KOPT-K1 (cell line): ENCODE data around the gene BBX.
A peak's percentile ranks its signal among the peaks of the same experiment; 100 is the strongest.
"Not testable (repeated sequence)": the region's sequence is repeated elsewhere in the genome, so short reads cannot be mapped to it uniquely, and the experiment has no call there.

Experiments used
- H3K27ac ChIP-seq: fragments of 200-600 bp; sonication (generic); 2 replicates; pipeline ENCODE4 v1.5.1; 2016; ENCODE audit warnings: antibody characterized with exemption, mild to moderate bottlenecking, low read depth, low read length; ENCODE audit not compliant: poor library complexity, severe bottlenecking
- H3K36me3 ChIP-seq: fragments of 200-600 bp; sonication (generic); 2 replicates; pipeline ENCODE4 v1.5.1; 2017; ENCODE audit warnings: antibody characterized with exemption, mild to moderate bottlenecking, low read length, moderate library complexity; ENCODE audit not compliant: insufficient read depth
- H3K9me3 ChIP-seq: fragments of 200-600 bp; sonication (generic); 2 replicates; pipeline ENCODE4 v1.5.1; 2017; ENCODE audit warnings: antibody characterized with exemption, low read length, mild to moderate bottlenecking; ENCODE audit not compliant: insufficient read depth, poor library complexity, severe bottlenecking

The BBX gene

DNA sequence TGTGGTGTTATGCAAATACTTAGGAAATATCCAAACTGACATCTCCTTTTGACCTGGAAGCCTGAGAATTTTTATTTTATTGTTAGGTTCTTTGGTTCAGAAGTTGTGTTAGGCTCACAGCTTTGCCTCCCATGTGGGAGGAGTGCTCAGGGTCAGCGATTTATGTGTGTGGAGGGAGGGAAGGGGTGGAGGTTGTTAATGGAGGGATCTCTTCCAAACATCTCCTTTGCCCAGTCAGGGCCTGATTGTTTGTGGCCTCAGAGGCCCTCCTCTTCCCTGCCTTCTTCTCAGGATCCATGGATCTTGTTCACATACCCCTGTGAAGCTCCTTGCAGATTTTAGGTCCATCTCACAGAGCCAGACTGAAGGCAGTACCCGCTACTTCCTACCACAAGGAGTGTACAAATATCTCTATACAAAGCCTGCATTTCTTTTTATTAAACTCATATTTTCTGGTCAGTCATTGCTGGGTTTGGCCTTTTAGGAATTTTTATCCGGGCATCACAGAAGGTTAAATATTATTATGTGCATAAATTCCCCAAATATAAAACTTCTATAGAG is 40.3 kb downstream of the BBX start:
- H3K9me3 ChIP-seq = no peaks in the 10 kb centered on the region
- no peak overlapping the region for H3K27ac ChIP-seq

DNA sequence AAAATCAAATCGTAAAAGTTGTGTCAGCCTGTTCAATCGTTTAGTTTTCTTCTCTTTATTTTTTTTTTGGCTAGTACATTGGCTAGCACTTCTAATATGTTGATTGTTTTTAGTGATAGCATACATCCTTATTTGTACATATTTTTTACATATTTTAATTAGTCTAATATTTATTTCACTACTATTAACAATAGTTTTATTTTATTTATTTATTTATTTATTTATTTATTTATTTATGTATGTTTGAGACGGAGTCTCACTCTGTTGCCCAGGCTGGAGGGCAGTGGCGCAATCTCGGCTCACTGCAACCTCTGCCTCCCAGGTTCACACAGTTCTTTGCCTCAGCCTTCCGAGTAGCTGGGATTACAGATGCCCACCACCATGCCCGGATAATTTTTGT is 42.5 kb downstream of the BBX start:
- H3K27ac ChIP-seq, H3K9me3 ChIP-seq, H3K36me3 ChIP-seq: not testable (repeated sequence)

More for the DNA sequence above, 40.3 kb downstream of the BBX start:
- H3K36me3 ChIP-seq = no peaks in the 10 kb centered on the region

DNA sequence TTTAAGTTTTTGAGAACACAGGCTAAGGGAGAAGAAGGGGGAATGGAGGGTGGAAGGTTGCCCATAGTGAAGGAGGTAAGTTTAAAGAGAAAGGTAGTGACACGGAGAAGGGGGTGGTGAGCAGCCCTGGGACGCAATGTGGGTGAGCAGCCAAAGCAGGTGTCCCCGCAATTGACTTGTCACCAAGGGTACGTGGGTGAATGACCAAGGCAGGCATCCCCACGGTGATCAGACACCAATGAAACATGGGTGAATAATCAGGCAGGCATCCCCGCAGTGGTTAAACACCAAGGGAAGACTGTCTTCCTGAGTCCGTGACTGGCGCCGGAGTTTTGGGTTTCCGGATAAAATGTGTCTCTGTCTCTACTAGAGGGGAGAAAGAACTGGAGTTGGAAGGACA is 48.3 kb downstream of the BBX start:
- H3K27ac ChIP-seq, H3K9me3 ChIP-seq: not testable (repeated sequence)

GRCh38 chr3:107571492-107571891 is 48.7 kb downstream of the BBX start:
- H3K27ac ChIP-seq, H3K9me3 ChIP-seq, H3K36me3 ChIP-seq: not testable (repeated sequence)

More for the DNA sequence above, 48.3 kb downstream of the BBX start:
- not testable (repeated sequence) for H3K36me3 ChIP-seq

DNA sequence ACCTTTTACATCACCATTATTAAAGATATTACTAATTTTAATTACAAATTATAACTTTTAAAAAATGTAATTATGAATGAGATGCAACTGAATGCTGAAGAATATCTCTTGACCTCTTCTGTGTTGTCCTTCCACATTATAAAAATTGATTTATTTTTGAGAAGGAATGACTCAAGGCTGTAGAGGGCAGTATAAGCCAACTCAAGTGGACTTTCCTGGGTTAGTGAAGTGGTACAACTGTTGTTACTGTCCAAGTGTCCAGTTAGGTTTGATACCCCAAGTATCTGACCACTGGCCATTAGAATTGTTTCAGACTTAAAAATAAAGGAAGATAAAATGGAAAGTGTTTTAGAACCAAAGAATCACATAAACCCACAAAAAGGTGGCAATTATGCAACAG is 51.9 kb downstream of the BBX start:
- Histone ChIP-seq H3K9me3 (no peaks in the 10 kb centered on the region), H3K27ac (no peak overlapping the region), H3K36me3 (no peaks in the 10 kb centered on the region)

GRCh38 chr3:107578091-107578490 is 55.3 kb downstream of the BBX start:
- no peaks in the 10 kb centered on the region for H3K9me3 ChIP-seq
- H3K27ac ChIP-seq = no peak overlapping the region
- no peaks in the 10 kb centered on the region for H3K36me3 ChIP-seq

DNA sequence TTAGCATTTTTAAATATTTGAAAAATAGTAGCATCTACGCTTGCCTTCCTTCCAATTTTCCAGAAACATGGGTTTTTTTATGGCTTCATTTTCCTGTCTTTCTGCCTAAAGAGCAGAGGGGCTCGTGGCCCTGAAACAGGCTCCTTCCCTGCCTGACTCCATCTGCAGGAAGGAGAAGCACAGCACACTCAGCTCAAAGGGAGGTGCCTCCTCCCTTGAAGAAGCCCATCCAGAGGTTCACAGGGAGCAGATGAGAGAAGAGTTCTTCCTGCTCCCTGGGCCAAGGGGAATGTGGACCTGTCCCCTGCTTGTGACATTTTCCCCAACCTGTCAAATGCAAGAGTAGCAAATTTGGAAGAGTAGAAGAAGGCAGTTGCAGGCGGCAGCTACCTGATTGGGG is 55.8 kb downstream of the BBX start:
- H3K9me3 ChIP-seq = no peaks in the 10 kb centered on the region
- no peak overlapping the region for H3K27ac ChIP-seq
- H3K36me3 ChIP-seq = no peaks in the 10 kb centered on the region

GRCh38 chr3:107579371-107579770 is 56.6 kb downstream of the BBX start:
- Histone ChIP-seq H3K27ac (no peak overlapping the region), H3K36me3 (no peaks in the 10 kb centered on the region), H3K9me3 (no peaks in the 10 kb centered on the region)

GRCh38 chr3:107581230-107581629 is 58.5 kb downstream of the BBX start:
- Histone ChIP-seq H3K27ac (no peak overlapping the region), H3K36me3 (no peaks in the 10 kb centered on the region), H3K9me3 (no peaks in the 10 kb centered on the region)

- H3K36me3 ChIP-seq = no peaks in the 10 kb centered on the region
- H3K9me3 ChIP-seq = no peaks in the 10 kb centered on the region
- no peak overlapping the region for H3K27ac ChIP-seq
Measured at GRCh38 chr3:107588217-107588616, 65.5 kb downstream of the BBX start.

GRCh38 chr3:107589454-107589853 is 66.7 kb downstream of the BBX start:
- Histone ChIP-seq H3K36me3 (no peaks in the 10 kb centered on the region), H3K9me3 (no peaks in the 10 kb centered on the region), H3K27ac (no peak overlapping the region)

- Histone ChIP-seq H3K36me3 (no peaks in the 10 kb centered on the region), H3K27ac (no peak overlapping the region), H3K9me3 (no peaks in the 10 kb centered on the region)
Measured at GRCh38 chr3:107590786-107591185, 68.0 kb downstream of the BBX start.

DNA sequence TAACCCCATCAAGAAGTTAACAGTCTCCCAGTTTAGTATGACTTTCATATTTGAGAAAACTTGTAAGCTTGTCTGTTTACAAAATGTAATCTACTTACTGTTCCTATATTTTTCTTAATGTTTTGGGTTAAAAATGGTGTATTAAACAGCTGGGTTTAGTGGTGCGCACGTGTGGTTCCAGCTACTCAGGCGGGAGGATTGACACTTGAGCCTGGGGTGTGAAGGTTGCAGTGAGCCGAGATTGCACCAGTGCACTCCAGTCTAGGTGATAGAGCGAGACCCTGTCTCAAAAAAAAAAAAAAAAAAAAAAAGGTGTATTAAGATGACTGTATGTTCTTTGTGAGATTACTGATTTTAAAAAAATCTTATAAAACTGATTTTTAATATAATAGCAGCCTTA is 69.3 kb downstream of the BBX start:
- no peak overlapping the region for H3K27ac ChIP-seq
- no peaks in the 10 kb centered on the region for H3K36me3 ChIP-seq
- no peaks in the 10 kb centered on the region for H3K9me3 ChIP-seq

DNA sequence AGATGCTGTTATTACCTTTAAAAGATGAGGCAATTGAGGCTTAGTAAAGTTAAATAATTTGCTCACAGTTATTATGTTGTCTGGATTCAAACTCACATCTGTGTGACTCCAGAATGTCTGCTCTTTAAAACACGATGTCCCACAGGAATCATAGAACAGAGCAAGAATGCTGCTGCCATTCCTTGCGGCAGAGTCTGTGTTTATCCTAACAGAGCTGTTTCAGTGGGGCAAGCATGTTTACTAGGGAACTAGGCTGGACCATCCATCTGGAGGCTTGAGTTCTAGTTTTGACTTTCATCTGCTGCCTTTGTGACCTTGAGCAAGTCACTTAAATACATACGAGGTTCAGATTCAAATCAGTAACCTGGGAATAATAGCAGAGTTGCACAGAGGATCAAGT is 72.1 kb downstream of the BBX start:
- H3K9me3 ChIP-seq = no peaks in the 10 kb centered on the region
- H3K36me3 ChIP-seq = no peaks in the 10 kb centered on the region
- H3K27ac ChIP-seq = no peak overlapping the region

DNA sequence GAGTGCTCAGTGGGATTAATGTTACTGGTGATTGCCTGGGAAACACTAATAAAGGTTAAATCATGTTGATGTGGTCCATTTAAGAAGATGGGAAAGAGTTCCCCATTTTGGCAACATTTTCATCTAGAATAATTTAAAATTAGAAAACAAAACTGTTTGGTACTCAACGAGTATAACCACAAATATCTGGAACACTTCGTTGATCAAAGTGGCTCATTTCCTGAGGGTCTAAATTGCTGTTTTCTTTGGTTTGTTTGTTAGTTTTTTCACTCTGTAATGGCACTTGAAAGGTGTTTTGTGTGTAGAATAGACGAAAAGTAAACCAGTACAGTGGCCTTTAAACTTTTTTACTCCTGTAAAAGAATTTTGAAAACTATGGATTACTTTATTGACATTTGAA is 73.9 kb downstream of the BBX start:
- peaks cover under 1% of the 10 kb centered on the region for H3K9me3 ChIP-seq
- H3K27ac ChIP-seq = no peak overlapping the region
- H3K36me3 ChIP-seq = no peaks in the 10 kb centered on the region

DNA sequence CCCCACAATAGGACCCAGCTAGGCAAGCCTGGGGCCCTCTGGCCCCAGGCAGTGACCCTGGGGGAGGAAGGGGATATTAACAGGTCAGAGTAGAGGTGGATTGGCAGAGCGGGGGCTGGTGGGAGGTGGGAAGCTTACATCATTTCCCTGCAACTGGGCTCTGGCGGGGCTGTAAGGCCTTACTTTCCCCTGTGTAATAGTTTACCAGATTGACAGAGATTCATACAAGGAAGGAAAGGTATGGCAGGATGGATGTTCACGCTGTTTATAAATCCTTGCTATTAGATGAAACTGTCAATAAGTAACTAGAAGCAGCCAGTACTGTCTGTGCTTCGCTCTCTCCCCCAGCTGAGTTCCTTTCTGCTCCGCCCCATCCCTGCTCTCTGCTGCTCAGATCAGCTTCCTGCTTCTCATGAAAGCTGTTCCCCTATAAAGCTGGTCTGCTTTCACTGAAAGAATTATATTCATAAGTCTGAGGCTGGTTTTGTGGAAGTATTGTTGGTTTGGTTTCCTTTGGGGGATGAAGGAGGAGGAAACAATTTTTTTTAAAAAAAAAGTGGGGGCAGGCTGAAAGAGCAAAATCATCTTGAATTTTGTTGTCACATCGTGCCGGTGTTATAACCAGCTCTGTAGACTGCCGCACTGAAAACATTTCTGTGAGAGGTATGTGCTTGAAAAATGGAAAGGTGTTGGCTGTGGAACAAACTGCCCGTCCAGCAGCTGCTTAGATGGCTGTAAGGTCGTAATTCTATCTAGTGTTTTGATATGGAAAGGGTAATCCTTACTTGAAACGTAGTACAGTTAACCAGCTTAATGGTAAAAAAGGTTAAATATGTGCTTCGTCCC is 76.4 kb downstream of the BBX start:
- H3K27ac ChIP-seq = peak overlapping the region; percentile 64
- H3K36me3 ChIP-seq = no peaks in the 10 kb centered on the region
- H3K9me3 ChIP-seq = peaks cover 6% of the 10 kb centered on the region
